ENCODE measurements around the gene MTG1.
A peak's percentile ranks its signal among the peaks of the same experiment; 100 is the strongest.

The MTG1 gene, protein sequence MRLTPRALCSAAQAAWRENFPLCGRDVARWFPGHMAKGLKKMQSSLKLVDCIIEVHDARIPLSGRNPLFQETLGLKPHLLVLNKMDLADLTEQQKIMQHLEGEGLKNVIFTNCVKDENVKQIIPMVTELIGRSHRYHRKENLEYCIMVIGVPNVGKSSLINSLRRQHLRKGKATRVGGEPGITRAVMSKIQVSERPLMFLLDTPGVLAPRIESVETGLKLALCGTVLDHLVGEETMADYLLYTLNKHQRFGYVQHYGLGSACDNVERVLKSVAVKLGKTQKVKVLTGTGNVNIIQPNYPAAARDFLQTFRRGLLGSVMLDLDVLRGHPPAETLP

GRCh38 chr10:133394064-133394663, at the start of gene MTG1:
MTG1 (plus strand) TSS chr10:133394157; CDS start chr10:133394221, 64 bp downstream.
- DNase-seq (ENCODE audit: low read depth): peak; percentile 94

DNA sequence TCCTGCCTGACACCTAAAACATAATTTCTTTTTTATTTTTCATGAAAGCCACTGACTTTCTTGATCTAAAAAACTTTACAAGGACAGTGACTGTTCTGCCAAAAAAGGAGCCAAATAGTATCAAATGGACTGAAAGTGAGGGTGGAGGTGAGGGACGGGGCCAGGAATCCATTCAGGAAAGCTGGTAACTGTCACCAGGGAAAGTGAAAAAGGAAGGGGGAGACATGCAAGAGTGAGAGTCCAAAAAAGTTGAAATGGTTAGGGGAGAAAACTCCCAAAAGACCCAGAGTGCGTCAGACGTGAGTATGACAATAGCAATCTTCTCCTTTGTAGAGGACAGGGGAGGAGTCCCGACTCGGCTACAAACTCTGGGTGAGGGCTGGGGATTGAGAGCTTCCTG, 49.7 kb upstream of the MTG1 start:
- no peak for DNase-seq (ENCODE audit: low read depth)

DNA sequence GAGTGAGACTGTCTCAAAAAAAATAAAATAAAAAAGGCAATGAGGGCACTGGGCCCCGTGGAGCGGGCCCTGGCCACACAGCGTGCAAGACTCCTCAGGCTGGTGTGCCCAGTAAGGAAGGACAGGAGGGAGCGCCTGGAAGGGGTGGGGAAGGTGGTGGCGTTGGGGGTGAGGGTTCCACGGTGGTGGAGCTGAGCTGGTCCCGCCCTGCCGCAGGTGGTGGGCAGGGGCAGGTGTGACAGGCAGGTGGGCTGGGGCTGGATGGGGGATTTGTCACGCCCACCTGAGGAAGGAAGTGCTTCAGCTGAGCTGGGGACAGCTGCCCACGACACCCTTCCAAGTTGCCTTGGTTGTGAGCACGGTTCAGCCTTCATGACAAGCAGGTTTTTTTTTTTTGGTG, 47.5 kb upstream of the MTG1 start:
- no peak for DNase-seq (ENCODE audit: low read depth)

- no peak for DNase-seq (ENCODE audit: low read depth)
Observed at GRCh38 chr10:133347710-133348517, 46.0 kb upstream of the MTG1 start.

GRCh38 chr10:133349160-133349568, 44.8 kb upstream of the MTG1 start:
- DNase-seq (ENCODE audit: low read depth): no peak

DNA sequence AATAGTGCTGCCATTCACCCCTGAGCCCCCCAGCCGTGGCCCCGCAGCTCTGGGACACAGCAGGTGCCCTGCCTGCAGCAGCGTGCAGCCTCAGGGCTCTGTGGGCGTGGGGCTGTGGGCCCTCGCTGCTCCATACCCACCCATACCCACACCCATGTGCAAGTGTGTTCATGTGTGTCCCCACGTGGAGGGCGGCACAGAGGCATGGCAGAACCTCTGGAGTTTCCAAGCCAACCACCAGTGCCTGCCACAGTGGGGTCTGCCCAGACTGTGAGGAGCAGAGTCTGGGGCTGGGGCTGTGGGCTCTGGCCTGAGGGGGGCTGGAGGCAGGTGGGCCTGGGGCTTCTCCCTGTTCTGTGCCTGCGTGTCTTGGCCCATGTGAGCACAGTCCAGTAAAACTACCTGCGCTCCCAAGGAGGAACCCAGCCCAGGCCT, 44.4 kb upstream of the MTG1 start:
- DNase-seq (ENCODE audit: low read depth): no peak

- no peak for DNase-seq (ENCODE audit: low read depth)
Observed at GRCh38 chr10:133350283-133350949, 43.5 kb upstream of the MTG1 start.

DNA sequence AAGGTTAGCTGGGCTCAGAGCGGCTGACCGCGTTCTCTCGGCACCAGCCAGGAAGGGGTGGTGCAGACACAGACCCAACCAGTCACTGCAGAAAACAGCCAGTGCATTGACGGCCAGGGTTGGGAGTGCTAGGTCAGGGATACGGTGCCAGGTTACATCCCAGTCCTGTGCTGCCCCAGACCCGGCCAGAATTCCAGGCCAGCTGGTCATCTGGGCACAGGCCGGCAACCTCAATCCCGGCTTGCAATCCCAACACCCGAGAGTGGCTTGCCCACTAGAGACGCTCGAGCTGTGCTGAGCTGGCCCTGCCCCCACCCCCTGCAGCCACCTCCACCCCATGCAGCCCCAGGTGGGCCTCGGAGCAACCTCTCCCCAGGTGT, 43.0 kb upstream of the MTG1 start:
- DNase-seq (ENCODE audit: low read depth): no peak

DNA sequence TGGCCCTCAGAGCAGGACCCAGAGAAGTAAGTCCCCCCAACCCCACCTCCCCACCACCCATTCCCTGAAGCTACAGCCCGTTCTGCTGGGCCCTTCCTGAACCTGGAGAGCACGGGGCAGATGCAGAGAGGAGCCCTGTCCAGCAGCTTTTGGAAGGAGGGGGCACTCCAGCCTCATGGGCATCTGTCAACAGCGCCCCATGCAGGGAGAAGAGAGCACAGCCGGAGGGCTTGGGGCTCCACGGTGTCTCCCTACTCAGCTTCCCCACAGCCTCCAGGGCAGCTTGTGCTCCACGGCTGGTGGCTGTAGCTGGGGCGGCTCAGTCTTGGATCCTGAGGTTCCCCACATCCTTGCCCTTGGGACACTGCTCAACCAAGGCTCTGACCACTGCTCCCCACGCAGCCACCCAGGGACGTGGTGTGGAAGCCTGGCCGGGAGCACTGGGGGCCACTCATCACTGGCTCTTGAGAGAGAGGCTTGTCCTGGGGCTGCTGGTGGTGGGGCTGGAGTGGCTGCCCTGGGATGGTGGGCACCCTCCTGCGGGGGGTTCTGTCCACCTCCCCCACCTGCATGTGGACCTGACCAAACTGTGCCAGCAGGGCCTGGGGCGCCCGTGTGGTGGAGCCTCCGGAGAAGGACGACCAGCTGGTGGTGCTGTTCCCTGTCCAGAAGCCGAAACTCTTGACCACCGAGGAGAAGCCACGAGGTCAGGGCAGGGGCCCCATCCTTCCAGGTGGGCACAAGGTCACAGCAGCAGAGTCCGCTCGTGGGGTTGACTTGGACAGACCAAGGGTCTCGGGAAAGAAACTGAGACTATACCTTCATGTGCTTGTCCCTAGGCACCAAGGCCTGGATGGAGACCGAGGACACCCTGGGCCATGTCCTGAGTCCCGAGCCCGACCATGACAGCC, 42.3 kb upstream of the MTG1 start:
- DNase-seq (ENCODE audit: low read depth): no peak

GRCh38 chr10:133353202-133353959, 40.6 kb upstream of the MTG1 start:
- DNase-seq (ENCODE audit: low read depth): no peak

DNA sequence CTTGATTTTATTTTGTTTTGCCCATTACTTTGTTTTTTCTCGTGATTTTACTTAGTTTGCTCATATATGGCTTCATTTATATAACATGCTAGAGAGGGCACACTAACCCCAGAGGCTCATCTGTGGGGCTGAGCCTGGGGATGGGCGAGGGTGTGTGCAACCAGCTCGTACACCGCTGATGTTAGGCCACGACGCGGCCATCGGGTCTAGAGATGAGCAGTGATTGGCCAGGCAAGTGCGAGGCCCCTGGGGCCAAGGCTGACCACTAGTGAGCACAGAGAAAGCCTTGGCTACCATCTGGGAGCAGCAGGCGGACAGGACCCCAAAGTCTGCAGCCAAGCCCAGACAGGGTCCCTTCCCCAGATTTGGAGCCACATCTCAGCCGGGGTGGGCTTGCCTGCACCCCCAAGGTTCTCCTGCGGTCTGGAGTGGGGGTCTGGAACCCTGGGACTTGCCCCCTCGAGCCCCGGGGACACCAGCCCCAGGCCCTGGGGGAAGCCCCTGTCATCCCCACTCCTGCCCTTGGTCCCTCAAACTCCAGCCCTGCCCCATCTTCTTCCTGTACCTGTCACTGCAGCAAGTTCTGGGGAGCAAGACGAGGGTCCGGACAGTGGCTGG, 39.9 kb upstream of the MTG1 start:
- no peak for DNase-seq (ENCODE audit: low read depth)

DNA sequence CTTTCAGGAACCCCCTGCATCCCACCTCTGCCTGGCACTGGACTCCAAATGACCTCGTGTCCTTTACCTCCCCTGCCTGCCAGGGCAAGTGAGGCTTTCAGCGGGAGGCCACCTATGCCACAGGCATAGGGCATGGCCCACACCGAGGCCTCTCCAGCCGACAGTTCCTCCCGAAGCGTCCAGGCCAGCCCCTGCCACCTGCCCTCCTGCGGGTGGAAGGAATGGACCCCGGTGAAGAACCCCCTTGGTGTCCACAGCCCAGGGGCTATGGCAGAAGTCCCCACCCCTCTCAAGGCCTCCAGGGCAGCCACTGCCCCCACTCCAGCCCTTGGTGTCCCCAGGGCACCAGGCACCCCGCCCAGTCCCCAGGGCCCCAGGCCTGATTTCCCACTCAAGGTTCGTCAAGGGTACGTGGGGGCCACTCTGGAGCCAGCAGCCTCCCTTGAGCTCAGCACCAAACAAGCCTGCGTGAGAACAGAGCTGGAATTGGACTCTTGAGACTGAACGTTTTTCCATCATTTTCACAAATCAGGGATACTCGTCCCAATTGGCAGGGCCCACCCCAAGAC, 39.2 kb upstream of the MTG1 start:
- no peak for DNase-seq (ENCODE audit: low read depth)

DNA sequence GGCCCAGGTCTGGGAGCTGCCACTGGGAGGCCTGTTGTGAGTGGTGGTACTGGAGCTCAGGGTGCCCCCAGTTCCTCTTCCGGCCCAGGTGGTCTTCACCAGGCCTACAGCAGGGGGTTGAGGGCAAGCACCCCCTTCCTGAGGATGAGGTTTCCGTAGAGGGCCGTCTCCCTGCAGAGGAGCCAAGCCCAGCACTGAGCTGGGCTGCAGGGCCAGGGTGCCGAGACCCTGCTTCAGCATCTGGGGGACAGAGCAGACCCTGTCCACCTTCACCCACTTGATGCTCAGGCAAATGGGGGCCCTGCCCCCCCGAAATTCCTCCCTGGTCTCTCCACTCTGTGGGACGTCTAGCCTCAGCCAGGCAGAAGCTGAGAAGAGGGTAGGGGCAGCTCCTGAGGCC, 38.7 kb upstream of the MTG1 start:
- DNase-seq (ENCODE audit: low read depth): no peak

GRCh38 chr10:133355991-133356390, 38.0 kb upstream of the MTG1 start:
- no peak for DNase-seq (ENCODE audit: low read depth)

DNA sequence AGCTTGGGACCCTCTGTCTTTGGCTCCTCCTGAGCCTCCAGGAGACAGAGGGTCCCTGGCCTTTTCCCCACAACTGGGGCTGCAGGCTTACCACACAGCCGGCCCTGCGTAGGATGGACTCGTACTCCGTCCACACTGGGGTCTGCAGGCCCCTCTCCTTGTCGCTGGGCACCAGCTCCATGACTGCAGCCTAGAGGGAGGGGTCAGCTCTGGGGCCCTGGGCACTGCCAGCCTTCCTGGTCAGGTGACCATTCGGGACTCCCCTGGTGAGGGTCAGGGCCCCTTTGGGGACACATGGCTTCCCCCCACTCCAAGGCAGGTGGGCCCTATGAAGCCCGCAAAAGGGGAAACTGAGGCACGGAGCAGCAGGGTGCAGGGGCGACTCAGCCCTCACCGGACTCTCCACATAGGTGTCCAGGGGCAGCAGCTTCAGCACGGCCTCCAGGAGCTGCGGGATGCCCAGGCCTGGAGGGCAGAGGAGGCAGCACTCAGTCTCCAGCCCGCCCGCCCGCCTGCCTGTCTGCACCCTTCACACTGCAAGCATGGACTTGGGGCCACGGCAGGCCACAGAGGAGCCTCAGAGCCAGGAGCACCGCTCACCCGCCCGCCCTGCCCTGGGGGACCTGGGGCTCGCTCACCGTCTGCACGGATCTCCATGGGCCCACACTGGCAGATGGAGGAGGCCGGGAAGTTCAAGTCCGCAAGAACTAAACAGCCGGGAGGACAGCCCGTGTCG, 37.2 kb upstream of the MTG1 start:
- no peak for DNase-seq (ENCODE audit: low read depth)

GRCh38 chr10:133357285-133358161, 36.4 kb upstream of the MTG1 start, which contains the start of gene FUOM:
FUOM (minus strand) TSS chr10:133358019; CDS start chr10:133358007, 12 bp downstream.
- peak; percentile 47 for DNase-seq (ENCODE audit: low read depth)

DNA sequence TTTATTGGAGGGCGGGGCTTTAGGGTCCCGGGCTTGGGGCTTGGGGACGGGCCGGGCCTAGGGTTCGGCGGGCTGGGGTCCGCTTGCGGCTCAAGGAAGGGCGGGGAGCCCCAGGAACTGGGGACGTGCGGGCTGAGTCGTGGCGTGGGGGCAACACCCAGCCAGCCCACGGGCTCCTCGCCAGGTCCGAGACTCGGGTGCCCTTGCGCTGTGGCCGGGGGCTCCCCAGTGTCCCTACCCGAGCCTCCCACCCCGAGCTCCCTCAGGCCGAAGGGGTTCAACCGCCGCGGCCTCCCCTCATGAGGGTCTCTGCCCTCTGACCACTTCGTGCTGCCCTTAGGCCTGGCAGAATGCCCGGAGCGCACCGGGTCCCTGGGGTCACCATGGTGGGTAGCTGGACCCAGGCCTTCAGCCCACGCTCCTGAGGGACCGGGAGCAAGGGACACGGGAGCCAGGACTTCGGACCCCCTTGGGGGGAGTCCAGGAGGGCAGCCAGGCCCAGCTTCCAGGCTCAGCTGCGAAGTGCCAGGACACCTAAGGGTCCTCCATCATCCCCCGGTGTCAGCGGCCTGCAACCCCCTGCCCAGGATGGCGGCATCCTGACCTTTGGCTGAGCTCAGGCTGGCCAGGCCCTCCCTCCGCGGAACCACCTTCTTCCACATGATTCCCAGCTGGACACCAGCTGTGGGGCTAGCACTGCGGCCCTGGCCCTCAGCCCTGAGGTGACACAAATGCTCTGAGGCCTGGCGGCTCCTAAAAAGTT, 35.6 kb upstream of the MTG1 start:
- no peak for DNase-seq (ENCODE audit: low read depth)
